Stimulated activated effector memory CD8-positive, alpha-beta T cell treated with anti-CD3 and anti-CD28 coated beads, Interleukin-12 subunit alpha, Interleukin-12 subunit beta, amount 100 ng/mL, for 72 hours (primary cell): Measurements from ENCODE around the gene NKD2.
"Not testable (repeated sequence)": the region's sequence is repeated elsewhere in the genome, so short reads cannot be mapped to it uniquely, and the experiment has no call there.

Source experiments
- ATAC-seq: fragments of 150-1000 bp; cut with Tn5 transposase; 2 replicates; pipeline ENCODE4 v1.10.0; 2021
- DNase-seq, 2 donors: peaks; one replicate each; pipeline ENCODE4 v3.0.0; 2021 to 2022; ENCODE audit warnings: low spot score in 2 of 2
- H3K27ac Mint-ChIP-seq: one replicate; pipeline ENCODE4 v1.8.0; 2022; ENCODE audit warnings: mild to moderate bottlenecking, mixed read lengths
- H3K36me3 Mint-ChIP-seq: one replicate; pipeline ENCODE4 v1.8.0; 2022; ENCODE audit warnings: mild to moderate bottlenecking, mixed read lengths
- H3K4me1 Mint-ChIP-seq: one replicate; pipeline ENCODE4 v1.8.0; 2022; ENCODE audit warnings: mixed read lengths
- H3K4me3 Mint-ChIP-seq: one replicate; pipeline ENCODE4 v1.8.0; 2022; ENCODE audit warnings: mild to moderate bottlenecking, mixed read lengths
- H3K9me3 Mint-ChIP-seq: one replicate; pipeline ENCODE4 v1.8.0; 2022; ENCODE audit warnings: mixed read lengths

The NKD2 gene

DNA sequence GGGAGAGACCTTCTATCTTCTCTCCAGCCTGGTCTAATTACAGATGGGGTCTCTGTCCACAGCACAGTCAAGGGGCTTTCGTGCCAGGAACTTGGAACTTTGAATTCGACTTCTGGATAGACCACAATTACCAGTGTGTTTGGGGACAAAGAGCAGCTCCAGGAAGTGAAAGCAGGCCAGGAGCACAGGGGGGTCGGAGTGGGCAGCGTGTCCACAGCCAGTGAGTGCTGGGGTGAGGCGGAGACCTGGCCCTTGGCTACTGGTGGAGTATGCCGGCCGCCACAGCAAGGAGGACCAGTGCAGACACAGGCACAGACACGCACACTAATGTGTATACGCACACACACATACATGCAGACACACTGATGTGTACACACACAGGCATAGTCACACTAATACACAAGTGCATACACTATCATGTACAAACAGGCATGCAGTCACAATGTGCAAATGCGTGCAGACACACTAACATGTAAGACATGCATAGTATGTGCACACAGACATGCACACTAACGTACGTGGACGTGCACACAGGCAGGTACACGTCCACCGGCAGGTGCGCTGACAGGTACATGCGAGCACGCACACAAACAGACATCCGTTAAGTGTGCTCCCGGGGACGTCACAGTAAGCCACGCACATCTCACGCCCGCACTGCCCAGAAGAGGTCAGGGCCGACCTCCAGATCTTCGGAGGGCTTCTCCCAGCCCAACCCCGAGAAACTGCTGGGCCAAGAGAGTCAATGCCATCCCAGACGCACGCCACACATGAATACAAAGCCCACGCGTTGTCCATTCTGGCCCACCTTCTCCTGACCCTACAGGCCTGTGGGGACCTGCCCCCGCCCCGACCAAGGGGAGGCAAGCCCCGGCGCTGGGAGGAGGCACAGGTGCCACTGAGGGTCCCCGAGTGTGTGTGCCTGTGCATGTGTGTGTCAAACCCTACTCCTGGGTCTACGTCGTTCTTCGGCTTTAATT is 46.5 kb downstream of the NKD2 start:
- DNase-seq (no peak), ATAC-seq (no peak)
- Mint-ChIP-seq H3K4me1 (no peaks in the 10 kb centered on the region), H3K27ac (no peak overlapping the region), H3K4me3 (no peak overlapping the region), H3K9me3 (no peaks in the 10 kb centered on the region), H3K36me3 (no peaks in the 10 kb centered on the region)

DNA sequence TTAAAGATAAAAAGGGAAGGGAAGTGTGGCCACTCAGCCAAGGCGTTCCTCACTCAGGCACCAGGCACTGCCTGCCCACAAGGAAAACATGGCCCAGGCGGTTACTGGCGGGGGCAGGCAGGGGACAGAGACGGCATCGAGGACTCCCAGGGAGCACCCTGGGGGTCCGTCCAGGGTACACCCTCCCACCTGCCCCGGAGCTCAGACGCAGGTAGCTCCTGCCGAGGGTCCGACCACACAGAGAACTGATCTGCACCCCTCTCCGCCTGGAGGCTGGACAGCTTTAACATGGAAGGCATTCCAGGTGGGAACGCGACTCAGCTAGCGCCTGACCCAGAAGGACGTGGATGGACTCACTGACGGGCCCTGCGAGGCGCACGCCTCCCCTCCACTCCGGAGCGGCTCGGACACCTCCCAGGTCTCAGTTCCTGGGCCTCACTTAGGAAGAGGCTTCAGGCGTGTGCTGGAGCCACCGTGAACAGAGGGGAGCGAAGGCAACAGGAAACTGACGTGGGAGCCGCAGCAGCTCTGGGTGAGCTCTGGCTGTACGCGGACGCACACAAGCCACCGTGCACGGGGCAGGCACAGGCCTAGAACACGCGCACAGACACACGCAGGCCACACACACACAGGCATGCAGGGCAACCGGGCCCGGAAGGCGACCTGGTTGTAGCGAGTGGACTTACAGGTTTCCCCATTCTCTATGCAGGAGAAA is 47.5 kb downstream of the NKD2 start:
- Mint-ChIP-seq H3K4me1 (no peaks in the 10 kb centered on the region), H3K27ac (no peak overlapping the region), H3K9me3 (no peaks in the 10 kb centered on the region), H3K36me3 (no peaks in the 10 kb centered on the region), H3K4me3 (no peak overlapping the region)
- no peak for DNase-seq
- ATAC-seq = no peak

DNA sequence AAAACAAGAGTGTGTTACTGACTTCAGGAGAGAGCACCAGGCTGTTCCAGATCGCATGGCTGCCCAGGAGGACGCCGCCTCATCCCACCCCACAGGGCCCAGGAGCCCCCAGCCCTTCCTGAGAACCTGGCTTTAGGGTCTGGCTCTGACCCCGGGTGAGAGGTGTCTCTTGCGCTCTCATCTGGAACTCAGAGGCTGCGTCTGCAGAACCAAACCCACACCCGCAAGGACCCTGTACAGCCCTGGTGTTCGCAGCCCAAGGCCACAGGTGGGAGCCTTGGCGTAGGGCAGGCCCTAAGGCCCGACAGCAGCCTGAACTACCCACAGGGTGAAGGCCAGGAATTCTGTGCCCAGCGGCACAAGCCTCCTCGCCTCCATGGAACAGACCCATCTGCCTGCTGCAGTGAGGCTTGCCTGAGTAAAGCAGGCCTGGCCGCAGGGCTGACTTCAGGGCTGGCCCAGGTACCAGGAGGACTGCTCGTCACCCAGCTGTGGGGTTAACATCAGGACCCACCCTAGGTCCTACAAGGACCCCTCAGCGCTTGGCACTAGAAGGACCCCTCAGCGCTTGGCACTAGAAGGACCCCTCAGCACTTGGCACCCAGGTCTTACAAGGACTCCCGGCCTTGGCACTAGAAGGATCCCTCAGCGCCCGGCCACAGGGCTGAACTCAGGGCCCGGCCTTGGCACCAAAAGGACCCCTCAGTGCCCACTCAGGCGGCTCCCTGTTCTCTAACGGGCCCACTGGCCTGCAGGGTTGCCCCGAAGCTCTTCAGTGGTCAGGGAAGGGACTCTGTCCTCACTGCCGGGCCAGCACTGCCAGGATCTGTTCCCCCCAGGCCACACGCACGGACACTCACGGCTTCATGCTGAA is 48.2 kb downstream of the NKD2 start:
- H3K36me3 Mint-ChIP-seq = no peaks in the 10 kb centered on the region
- no peak overlapping the region for H3K4me3 Mint-ChIP-seq
- H3K9me3 Mint-ChIP-seq = no peaks in the 10 kb centered on the region
- H3K4me1 Mint-ChIP-seq = no peaks in the 10 kb centered on the region
- no peak overlapping the region for H3K27ac Mint-ChIP-seq
- ATAC-seq (peak; percentile 5), DNase-seq (no peak)

DNA sequence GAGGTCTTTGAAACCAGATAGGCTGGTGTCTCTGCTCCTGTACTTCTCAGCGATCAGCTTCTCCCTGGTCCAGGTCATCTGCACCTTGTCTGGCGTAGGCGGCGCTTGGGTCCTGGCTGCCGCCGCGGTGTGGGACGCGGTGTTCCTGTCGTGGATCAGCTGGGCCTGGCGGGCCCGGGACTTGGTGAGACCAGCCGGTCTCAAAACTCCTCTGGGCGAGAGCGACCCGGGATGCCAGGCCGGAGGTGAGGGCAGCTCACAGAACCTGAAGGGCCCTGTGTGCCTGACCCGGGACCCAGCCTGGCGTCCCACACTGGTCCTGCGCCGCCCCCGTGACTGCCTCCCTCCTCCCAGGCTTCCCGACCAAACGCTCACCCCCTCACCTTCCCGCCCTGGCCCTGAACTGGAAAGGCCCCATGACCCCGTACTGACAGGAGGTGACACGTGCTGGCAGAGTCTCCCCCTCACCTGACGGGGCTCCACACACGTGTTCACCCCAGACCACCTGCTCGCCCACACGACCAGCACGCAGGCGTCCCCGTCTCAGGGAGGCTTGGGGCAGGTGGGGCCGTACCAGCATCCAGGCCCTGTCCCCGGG is 49.0 kb downstream of the NKD2 start:
- H3K4me3 Mint-ChIP-seq = no peak overlapping the region
- H3K36me3 Mint-ChIP-seq = no peaks in the 10 kb centered on the region
- no peak for ATAC-seq

DNA sequence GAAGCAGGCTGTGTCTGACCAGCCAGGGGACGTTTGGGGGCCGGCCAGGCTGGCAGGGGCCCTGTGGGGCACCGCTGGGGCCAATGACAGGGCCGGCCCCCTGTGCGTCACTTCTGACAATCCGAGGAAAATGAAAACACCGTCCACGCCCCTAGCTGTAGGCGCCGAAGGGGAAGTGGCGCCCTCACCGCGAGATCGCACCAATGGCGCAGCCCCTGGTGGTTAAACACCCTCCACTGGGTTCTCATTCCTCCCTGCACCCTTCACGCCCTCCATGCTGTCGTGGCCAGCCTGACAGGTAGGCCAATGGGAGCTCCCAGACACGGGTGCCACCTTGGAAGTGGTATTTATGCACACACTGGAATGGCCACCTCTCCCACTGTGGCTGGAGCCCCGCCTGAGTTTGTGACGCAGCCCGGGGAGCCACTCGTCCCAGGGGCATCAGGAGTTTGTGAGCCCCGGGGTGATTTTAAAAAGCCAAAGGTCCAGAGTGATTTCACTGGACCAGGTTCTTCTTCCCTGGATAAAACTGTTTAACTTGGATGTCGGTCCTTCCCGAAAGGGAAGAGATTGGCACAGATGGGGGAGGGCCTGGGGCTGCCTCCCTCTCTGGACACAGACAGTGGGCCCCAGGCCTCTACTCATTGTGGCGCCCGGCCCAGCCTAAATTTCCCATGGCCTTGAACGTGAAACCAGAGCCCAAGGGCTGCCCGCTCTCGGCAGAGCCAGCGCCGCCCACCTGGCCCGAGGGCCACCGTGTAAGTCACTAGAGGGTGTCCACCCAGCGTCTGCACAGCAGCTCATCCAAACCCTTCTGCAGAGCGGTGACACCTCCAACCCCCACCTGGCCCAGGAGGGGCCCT is 49.7 kb downstream of the NKD2 start:
- DNase-seq = no peak
- Mint-ChIP-seq H3K4me1 (no peaks in the 10 kb centered on the region), H3K9me3 (no peaks in the 10 kb centered on the region), H3K4me3 (no peak overlapping the region), H3K36me3 (no peaks in the 10 kb centered on the region), H3K27ac (no peak overlapping the region)
- ATAC-seq = no peak

More for the DNA sequence above, 49.0 kb downstream of the NKD2 start:
- Mint-ChIP-seq H3K4me1 (no peaks in the 10 kb centered on the region), H3K27ac (no peak overlapping the region), H3K9me3 (no peaks in the 10 kb centered on the region)
- no peak for DNase-seq

DNA sequence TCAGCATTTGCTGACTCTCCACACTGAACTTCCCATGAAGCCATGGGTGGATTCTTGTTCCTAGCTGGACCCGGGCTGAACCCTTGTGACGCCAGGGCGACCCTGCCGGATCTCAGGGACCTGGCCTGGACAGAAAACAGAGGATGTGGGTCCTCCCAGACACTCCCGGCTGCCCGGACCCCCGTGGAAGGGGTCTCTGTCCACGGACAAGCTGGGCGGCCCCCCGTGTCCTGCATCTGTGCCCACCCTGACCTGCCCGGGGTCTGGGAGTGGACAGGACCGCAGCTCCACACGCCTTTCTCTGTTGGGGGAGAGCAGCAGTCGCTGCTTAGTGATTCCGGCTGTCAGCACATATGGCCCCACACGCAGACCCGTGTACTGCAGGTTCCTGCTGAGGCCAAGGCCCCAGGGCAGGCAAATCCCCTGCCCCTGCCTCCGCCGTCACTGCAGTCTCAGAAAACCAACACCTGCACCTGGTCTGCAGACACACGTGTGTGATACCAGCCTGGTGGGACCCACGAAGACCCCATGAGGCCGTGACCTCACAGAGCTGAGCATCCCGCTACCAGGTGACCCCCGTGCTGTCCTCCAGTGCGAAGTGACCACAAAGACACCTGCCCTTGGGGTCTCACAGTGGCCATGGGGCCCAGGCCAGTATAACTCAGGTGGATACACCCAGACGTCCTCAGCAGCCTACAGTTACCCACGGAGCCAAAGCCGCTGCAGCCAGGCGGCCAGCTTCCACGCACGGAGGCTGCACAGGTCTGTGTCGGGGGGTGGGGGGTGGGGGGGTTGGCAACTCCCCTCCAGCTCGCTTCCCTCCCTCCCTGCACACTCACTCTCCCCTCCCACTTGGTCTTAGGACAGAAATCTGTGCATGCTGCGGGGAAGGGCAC is 50.6 kb downstream of the NKD2 start:
- H3K27ac Mint-ChIP-seq = no peak overlapping the region
- DNase-seq = no peak
- H3K9me3 Mint-ChIP-seq = no peaks in the 10 kb centered on the region
- H3K36me3 Mint-ChIP-seq = no peaks in the 10 kb centered on the region
- no peak overlapping the region for H3K4me3 Mint-ChIP-seq
- no peaks in the 10 kb centered on the region for H3K4me1 Mint-ChIP-seq
- no peak for ATAC-seq

DNA sequence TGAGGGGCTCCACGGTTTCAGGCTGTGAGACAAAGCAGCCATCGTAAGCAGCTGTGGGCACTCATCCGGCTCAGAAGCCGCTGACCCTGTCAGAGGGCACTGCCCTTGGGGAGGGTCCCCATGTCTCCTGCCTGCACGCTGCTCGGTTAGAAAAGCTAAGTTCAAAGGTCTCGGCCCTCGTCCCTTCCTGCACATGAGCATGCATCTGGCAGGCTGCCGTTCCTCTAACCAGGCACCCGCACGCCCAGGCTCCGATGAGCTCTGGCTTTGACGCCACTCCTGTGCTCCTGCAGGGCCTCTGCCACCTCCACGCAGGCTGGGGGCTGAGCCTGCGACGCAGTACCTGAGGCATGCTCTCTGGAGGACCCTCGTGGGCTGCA is 51.3 kb downstream of the NKD2 start:
- H3K27ac Mint-ChIP-seq = no peak overlapping the region
- H3K4me3 Mint-ChIP-seq = no peak overlapping the region
- no peak for ATAC-seq
- no peaks in the 10 kb centered on the region for H3K4me1 Mint-ChIP-seq
- no peaks in the 10 kb centered on the region for H3K36me3 Mint-ChIP-seq
- DNase-seq = no peak
- no peaks in the 10 kb centered on the region for H3K9me3 Mint-ChIP-seq

DNA sequence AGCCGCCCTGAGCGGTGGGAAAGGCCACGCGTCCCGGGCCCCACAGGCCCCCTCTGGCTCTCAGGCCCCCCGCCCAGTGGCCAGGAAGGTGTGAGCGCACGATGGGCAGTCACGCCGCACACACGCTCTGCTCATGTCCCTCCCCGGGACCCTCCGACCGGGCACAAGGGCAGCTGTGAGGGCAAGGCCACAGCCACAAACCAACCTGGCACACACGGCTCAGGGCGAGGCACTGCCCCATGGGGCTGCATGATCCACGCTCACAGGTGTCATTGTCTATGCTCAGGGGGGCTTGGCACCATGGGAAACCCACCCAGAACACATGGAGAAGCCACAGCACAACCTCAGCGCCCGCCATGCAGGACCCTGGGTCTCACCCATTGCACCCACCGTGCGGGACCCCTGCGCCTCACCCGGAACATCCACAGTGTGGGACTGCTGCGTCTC is 52.0 kb downstream of the NKD2 start:
- Mint-ChIP-seq H3K9me3 (no peaks in the 10 kb centered on the region), H3K36me3 (no peaks in the 10 kb centered on the region), H3K27ac (no peak overlapping the region), H3K4me3 (no peak overlapping the region), H3K4me1 (no peaks in the 10 kb centered on the region)
- ATAC-seq (no peak), DNase-seq (no peak)

DNA sequence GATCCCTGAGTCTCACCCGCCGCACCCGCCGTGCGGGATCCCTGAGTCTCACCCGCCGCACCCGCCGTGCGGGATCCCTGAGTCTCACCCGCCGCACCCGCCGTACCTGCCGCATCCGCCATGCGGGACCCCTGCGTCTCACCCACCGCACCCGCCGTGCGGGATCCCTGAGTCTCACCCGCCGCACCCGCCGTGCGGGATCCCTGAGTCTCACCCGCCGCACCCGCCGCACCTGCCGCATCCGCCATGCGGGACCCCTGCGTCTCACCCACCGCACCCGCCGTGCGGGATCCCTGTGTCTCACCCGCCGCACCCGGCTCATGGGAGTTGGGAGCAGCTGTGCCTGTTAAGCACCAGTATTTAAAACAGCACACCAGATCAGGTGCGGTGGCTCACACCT is 52.7 kb downstream of the NKD2 start:
- ATAC-seq, H3K36me3 Mint-ChIP-seq: not testable (repeated sequence)

DNA sequence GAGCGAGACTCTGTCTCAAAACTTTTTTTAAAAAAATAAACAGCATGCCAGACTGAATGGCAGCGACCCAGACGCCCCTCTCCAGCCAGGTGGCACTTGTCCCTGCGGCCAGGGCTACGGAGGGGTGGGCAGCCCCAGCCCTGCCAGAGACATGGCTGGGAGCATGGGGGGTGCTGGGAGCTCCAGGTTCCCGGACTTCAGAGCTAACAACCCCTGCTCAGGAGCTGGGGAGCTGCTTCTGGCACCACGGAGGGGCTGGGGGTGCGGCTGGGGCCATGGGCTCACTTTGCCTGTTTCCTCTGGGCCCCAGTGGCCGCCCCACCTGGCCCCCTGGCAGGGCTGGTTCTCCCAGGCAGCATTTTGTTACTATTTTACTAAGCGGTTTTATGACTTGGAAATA is 53.3 kb downstream of the NKD2 start:
- no peak for ATAC-seq
- Mint-ChIP-seq H3K36me3 (no peaks in the 10 kb centered on the region), H3K27ac (no peak overlapping the region), H3K4me1 (no peaks in the 10 kb centered on the region), H3K4me3 (no peak overlapping the region), H3K9me3 (no peaks in the 10 kb centered on the region)
- no peak for DNase-seq

More for the DNA sequence above, 52.7 kb downstream of the NKD2 start:
- H3K4me1 Mint-ChIP-seq, DNase-seq, H3K27ac Mint-ChIP-seq, H3K4me3 Mint-ChIP-seq, H3K9me3 Mint-ChIP-seq: not testable (repeated sequence)

DNA sequence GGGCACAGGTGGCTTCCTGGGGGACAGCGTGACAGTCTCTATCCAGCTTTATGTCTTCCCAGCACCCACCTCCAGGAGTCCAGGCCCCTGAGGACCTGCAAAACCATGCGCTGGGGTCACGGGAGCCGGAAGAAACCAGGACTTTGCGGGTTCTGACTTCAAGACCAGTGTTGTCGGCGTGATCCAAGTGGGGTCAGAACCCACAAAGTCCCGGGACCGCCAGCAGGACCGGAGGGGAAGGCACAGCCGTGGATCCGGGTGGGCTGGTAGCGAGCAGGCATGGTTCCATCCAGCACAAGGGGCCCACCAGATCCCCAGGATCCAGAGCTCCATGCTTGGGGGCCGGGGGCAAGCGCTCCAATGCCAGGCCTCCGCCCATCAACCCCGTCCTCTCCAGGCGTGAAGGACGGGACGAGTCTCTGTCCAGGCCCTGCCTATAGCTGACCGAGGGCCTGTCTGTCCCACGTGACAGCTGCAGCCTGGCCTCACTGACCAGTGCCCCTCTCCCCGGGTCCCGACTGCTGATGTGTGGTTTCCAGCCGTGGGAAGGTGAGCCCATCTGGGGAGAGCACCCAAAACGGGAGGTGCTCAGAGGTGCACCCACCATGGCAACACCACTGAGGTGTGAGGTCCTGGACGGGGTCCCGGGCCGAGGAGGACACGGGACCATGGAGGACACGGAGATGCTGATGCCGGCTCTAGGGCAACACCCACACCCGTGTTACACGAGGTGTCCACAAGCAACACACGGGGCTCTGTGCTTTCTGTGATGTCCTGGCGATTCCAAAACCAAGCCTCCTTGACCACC is 54.4 kb downstream of the NKD2 start:
- Mint-ChIP-seq H3K27ac (no peak overlapping the region), H3K4me1 (no peaks in the 10 kb centered on the region), H3K4me3 (no peak overlapping the region), H3K9me3 (no peaks in the 10 kb centered on the region), H3K36me3 (no peaks in the 10 kb centered on the region)
- ATAC-seq (no peak), DNase-seq (no peak)

DNA sequence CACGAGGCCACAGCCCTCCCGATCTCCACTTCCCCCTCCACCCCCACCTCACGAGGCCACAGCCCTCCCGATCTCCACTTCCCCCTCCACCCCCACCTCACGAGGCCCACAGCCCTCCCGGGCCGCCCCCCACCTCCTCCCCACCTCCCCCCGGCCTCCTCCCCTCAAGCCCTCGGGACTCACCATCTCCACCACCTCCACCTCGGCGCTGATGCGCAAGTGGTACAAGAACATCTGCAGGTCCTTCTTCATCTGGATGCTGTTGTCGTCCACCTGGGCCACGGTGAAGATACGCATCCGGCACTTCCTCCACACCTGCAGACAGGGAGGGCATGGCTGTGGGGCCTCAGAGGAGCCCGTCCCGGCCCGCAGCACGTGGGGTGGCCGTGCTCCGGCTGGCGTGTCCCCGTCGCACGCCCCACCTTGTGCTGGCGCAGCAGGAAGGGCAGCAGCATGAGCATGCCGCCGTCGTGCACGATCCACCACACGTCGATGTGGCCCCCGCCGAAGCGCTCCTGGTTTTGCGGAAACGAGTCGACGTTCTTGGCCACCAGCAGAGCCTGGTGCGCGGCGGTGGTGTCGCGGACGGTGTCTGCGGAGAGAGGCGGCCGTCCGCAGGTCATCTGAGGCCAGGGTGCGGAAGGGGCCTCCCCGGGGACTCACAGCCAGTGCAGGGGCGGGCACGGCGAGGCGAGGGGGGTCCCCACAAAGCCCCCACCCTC is 55.2 kb downstream of the NKD2 start:
- H3K36me3 Mint-ChIP-seq = no peaks in the 10 kb centered on the region
- H3K4me3 Mint-ChIP-seq = no peak overlapping the region
- H3K27ac Mint-ChIP-seq = no peak overlapping the region
- ATAC-seq (no peak), DNase-seq (no peak)
- no peaks in the 10 kb centered on the region for H3K9me3 Mint-ChIP-seq
- H3K4me1 Mint-ChIP-seq = no peaks in the 10 kb centered on the region
